GOT3 (cell line): ENCODE results near the gene UVRAG.
A peak's percentile ranks its signal among the peaks of the same experiment; 100 is the strongest.

ENCODE experiments used
- DNase-seq: peaks from one replicate; lab custom pipeline; 2025; ENCODE audit warnings: mixed read lengths; lab: John Stamatoyannopoulos, UW

UVRAG gene

GRCh38 chr11:76151556-76152085, 336.6 kb downstream of the UVRAG start:
- no peak for DNase-seq

- DNase-seq = peak; percentile 21
These were observed 337.2 kb downstream of the UVRAG start for GRCh38 chr11:76152086-76152681.

GRCh38 chr11:76152741-76153570, 337.9 kb downstream of the UVRAG start:
- no peak for DNase-seq

- DNase-seq = no peak
These were observed 338.5 kb downstream of the UVRAG start for GRCh38 chr11:76153571-76153923.

GRCh38 chr11:76155500-76156227, 340.7 kb downstream of the UVRAG start:
- DNase-seq = no peak

GRCh38 chr11:76156971-76157427, 342.0 kb downstream of the UVRAG start:
- no peak for DNase-seq

GRCh38 chr11:76157891-76158290, 342.9 kb downstream of the UVRAG start:
- DNase-seq = no peak

- DNase-seq = no peak
These were observed 343.6 kb downstream of the UVRAG start for GRCh38 chr11:76158394-76159302.

- no peak for DNase-seq
These were observed 344.4 kb downstream of the UVRAG start for GRCh38 chr11:76159303-76159937.

GRCh38 chr11:76159983-76160661, 345.1 kb downstream of the UVRAG start:
- no peak for DNase-seq

- no peak for DNase-seq
These were observed 345.8 kb downstream of the UVRAG start for GRCh38 chr11:76160856-76161255.

GRCh38 chr11:76161261-76161961, 346.4 kb downstream of the UVRAG start:
- DNase-seq = no peak

- DNase-seq = no peak
These were observed 347.6 kb downstream of the UVRAG start for GRCh38 chr11:76162336-76163288.

- DNase-seq = no peak
These were observed 348.4 kb downstream of the UVRAG start for GRCh38 chr11:76163289-76163880.

- no peak for DNase-seq
These were observed 349.1 kb downstream of the UVRAG start for GRCh38 chr11:76164081-76164480.

GRCh38 chr11:76164861-76165751, 350.1 kb downstream of the UVRAG start:
- no peak for DNase-seq

- DNase-seq = no peak
These were observed 351.3 kb downstream of the UVRAG start for GRCh38 chr11:76166314-76166713.
